Left ventricle myocardium inferior (tissue), 1 donor: Measurements from ENCODE around the gene LRP2. TPM values are rescaled to one million over a fixed set of nuclear protein-coding genes. Genes with fewer than 3 reads are reported as not detected.
A peak's percentile ranks its signal among the peaks of the same experiment; 100 is the strongest.

Experiments used
- DNase-seq: peaks from one replicate; pipeline ENCODE4 v3.0.0-alpha.2; 2020
- H3K27ac ChIP-seq: fragments of 200-600 bp; replicated peaks from 2 replicates; pipeline ENCODE4 v1.8.0; 2021
- H3K27me3 ChIP-seq: fragments of 200-600 bp; 2 replicates; pipeline ENCODE4 v1.8.0; 2021; ENCODE audit warnings: low read depth
- H3K36me3 ChIP-seq: fragments of 200-600 bp; 2 replicates; pipeline ENCODE4 v1.8.0; 2021
- H3K4me1 ChIP-seq: fragments of 200-600 bp; 2 replicates; pipeline ENCODE4 v1.8.0; 2021
- H3K4me3 ChIP-seq: fragments of 200-600 bp; 2 replicates; pipeline ENCODE4 v1.8.0; 2021; ENCODE audit warnings: mild to moderate bottlenecking, moderate library complexity
- H3K9me3 ChIP-seq: fragments of 200-600 bp; replicated peaks from 2 replicates; pipeline ENCODE4 v1.8.0; 2021
- intact Hi-C: fragments of 100-400 bp; cut with micrococcal nuclease; formaldehyde crosslinking; loops from one replicate; pipeline ENCODE4 v1.11.0; 2022
- total RNA-seq: library from RNA; stranded (reverse); fragmentation: NEBNext Ultra II Directional; extraction: Animal tissue kit (Norgen Biotek cat#: 25700); gene quantifications from one replicate; pipeline ENCODE4 v1.2.1, GENCODE V29; 2021
- TF ChIP-seq, protein P1 (sequence below): fragments of 200-600 bp; IDR thresholded peaks from 2 replicates; pipeline ENCODE4 v1.8.0; 2021; ENCODE audit warnings: antibody characterized with exemption, mild to moderate bottlenecking, borderline replicate concordance
- donor health status: DM: no; HTN: yes; CAD: no; lungs with severe emphysema.

LRP2 gene
- total RNA-seq, 1 donor from 2014 or later: 0.05 TPM

DNA sequence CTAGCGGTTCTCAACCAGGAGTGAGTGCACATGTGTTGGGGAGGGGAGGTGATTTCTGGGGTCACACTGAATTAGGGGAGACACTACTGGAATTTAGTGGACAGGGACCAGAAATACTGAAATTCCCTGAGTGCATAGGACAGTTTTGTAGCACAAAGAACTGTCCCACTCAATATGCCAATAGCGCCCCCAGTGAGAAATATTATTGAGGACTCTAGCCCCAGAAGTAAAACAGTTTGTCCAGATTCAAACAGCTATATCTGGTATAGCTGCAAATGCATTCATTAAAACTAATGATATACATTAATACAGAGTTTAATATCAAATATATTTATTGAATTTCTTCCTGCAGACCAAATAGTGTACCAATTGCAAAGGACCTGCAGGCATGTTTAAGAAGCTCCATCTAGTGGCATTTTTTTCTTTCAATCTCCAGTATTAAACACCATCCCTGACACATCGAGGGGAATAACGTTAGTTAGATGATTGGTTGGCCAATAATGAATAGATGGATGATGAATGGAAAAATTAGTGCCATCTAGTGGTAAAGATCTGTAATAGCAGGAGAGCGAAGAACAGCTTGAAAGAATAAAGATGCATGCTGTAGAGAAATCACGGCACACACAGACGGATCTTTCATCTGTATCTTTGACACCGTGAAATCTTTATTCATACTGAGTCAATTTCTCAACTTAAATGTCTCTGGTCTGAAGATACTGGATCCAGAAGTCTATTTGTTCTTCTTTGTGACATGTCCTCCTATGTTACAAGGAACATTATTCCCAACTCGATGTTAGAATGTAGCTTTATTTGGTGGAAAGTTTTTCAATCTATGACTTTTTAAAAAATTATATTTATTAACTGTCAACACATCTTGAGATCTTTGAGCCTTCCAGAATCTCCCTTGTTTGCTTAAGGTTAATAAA is 230.5 kb downstream of the LRP2 start:
- H3K9me3 ChIP-seq: no peaks in the 10 kb centered on the region
- H3K4me3 ChIP-seq: no peak overlapping the region
- no peak overlapping the region for H3K27ac ChIP-seq
- TF ChIP-seq, protein P1, sequence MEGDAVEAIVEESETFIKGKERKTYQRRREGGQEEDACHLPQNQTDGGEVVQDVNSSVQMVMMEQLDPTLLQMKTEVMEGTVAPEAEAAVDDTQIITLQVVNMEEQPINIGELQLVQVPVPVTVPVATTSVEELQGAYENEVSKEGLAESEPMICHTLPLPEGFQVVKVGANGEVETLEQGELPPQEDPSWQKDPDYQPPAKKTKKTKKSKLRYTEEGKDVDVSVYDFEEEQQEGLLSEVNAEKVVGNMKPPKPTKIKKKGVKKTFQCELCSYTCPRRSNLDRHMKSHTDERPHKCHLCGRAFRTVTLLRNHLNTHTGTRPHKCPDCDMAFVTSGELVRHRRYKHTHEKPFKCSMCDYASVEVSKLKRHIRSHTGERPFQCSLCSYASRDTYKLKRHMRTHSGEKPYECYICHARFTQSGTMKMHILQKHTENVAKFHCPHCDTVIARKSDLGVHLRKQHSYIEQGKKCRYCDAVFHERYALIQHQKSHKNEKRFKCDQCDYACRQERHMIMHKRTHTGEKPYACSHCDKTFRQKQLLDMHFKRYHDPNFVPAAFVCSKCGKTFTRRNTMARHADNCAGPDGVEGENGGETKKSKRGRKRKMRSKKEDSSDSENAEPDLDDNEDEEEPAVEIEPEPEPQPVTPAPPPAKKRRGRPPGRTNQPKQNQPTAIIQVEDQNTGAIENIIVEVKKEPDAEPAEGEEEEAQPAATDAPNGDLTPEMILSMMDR: peak; percentile 85
- H3K27me3 ChIP-seq: no peaks in the 10 kb centered on the region
- no peaks in the 10 kb centered on the region for H3K36me3 ChIP-seq
- intact Hi-C loops: no loop called here
- DNase-seq: no peak
- peaks cover 2% of the 10 kb centered on the region for H3K4me1 ChIP-seq

DNA sequence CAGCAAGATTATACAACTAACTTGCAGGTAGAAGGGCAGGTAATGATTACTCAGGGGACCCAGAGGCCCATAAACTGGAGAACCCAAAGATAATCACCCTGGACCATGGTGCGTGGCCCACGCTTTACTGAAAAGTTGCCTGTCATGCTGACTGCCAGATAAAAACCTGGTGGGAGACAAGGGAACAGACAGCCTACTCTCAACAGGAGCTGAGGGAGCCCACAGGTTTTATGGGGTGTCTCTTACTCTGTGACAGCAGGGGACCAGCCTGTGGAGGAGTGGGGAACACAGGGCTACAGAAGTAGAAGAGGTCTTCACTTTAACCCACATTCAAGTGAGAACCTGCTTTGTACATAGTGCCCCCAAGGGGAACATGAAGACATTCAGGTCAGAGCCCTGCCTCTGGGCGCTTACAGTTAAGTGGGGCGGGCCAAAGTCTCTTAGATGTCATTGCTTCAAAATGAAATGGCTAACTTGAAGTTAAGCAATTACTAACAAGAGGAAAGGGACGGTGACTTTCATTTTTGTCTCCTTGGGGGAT is 232.6 kb downstream of the LRP2 start:
- no peak for DNase-seq
- intact Hi-C loops: no loop called here
- TF ChIP-seq, protein P1: no peak
- Histone ChIP-seq H3K27ac (no peak overlapping the region), H3K36me3 (no peaks in the 10 kb centered on the region), H3K4me1 (no peaks in the 10 kb centered on the region), H3K4me3 (no peak overlapping the region), H3K27me3 (no peaks in the 10 kb centered on the region), H3K9me3 (no peaks in the 10 kb centered on the region)

DNA sequence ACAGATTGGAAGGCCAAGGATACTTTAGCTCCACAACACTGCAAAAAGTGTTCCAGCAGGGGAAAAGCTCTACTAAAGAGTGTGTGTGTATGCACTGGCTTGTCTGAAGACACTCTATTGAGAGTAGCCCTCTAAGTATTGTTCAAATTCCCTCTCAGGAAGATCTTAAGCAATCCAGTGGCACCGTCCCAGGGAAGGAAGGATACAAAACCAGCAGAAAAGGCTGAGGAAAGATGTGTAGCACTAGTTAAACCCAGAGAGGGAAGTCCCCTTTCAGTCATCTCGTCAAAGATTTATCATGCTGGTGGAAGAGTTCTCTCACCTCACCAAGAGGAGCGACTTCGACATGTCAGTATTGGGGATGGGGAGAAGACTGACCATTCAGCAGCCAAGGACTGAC is 242.5 kb downstream of the LRP2 start:
- no peak for DNase-seq
- Histone ChIP-seq H3K36me3 (no peaks in the 10 kb centered on the region), H3K4me3 (no peak overlapping the region), H3K4me1 (peaks cover 30% of the 10 kb centered on the region), H3K9me3 (no peaks in the 10 kb centered on the region), H3K27me3 (peaks cover 5% of the 10 kb centered on the region), H3K27ac (no peak overlapping the region)
- TF ChIP-seq, protein P1: no peak
- intact Hi-C loops: loop anchor here (10.0 kb wide), 1 partner anchor 155 kb away; no protein-coding TSS in a partner anchor

DNA sequence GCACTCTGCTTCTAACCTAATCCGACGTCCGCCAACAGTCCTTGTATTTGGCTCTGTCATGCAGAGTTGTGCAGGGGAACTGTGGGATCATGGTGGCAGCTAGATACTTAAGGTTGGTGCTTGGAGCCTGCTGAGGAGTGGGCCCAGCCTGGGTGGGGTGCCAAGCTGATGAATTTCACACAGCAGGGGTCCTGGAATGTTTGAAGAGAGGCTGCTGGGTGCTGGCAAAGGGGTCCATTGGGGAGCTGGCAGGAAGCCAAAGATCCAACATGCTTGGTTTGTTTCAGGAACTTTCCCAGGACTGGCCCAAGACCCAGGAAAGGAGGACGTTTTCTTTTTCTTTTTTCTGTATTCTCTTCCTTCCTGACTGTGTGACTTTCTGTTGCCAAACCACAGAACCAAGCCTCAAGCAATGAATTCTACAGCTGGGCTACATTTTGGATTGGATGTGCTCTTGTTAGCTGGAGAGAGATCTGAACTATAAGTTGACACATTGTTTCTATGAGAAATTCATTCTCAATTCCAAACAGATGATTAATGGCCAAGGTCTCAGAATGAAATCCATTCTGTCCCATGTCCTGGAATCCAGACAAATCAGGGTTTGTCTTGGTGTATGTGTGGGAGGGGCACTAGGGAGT is 243.1 kb downstream of the LRP2 start:
- intact Hi-C loops: loop anchor here (10.0 kb wide), 1 partner anchor 154 kb away; no protein-coding TSS in a partner anchor
- Histone ChIP-seq H3K36me3 (no peaks in the 10 kb centered on the region), H3K9me3 (no peaks in the 10 kb centered on the region), H3K4me3 (no peak overlapping the region), H3K27me3 (peaks cover 5% of the 10 kb centered on the region), H3K27ac (no peak overlapping the region), H3K4me1 (peaks cover 30% of the 10 kb centered on the region)
- TF ChIP-seq, protein P1: no peak
- no peak for DNase-seq

DNA sequence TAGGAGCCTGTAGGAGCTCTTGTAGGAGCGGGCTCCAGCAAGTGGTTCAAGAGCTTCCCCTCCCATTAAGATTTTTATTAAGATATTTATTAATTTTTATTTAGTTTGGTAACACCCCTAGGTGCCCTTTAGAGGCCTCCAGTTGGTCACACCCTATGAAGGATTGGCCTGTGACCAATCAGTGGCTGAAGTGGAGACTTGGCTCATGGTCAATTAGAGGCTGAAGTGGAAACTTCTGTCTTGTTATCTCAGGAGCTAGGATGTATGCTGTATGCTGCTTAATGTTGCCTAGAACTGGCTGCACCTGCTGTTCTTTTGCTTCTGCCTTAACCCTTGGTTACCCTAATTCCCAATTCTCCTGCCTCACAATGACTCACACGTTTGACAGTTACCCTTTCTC is 244.3 kb downstream of the LRP2 start:
- H3K36me3 ChIP-seq: no peaks in the 10 kb centered on the region
- DNase-seq: no peak
- no peaks in the 10 kb centered on the region for H3K9me3 ChIP-seq
- peaks cover 5% of the 10 kb centered on the region for H3K27me3 ChIP-seq
- no peak overlapping the region for H3K4me3 ChIP-seq
- intact Hi-C loops: loop anchor here (10.0 kb wide), 1 partner anchor 153 kb away; no protein-coding TSS in a partner anchor
- TF ChIP-seq, protein P1: no peak
- H3K4me1 ChIP-seq: peaks cover 30% of the 10 kb centered on the region
- H3K27ac ChIP-seq: no peak overlapping the region
